ENCODE measurements around the gene CERS1. TPM values are rescaled to one million over a fixed set of nuclear protein-coding genes. Genes with fewer than 3 reads are reported as not detected.

The CERS1 gene
- total RNA-seq, 1 donor = 0.27 TPM

- no peak for DNase-seq (ENCODE audit: low read depth in 2 of 3, low spot score in 2 of 3)
These were observed 3.9 kb upstream of the CERS1 start for GRCh38 chr19:18899624-18900560.

- no peak for DNase-seq (ENCODE audit: low read depth in 2 of 3, low spot score in 2 of 3)
These were observed 2.9 kb upstream of the CERS1 start for GRCh38 chr19:18898607-18899408.

GRCh38 chr19:18898081-18898606 lies 2.2 kb upstream of the CERS1 start:
- DNase-seq (ENCODE audit: low read depth in 2 of 3, low spot score in 2 of 3) = no peak

- DNase-seq (ENCODE audit: low read depth in 2 of 3, low spot score in 2 of 3) = no peak
These were observed 1.4 kb upstream of the CERS1 start for GRCh38 chr19:18897094-18898029.

GRCh38 chr19:18896421-18896841 lies 473 bp upstream of the CERS1 start:
- peak in 1 of 3 donors; percentile 13 for DNase-seq (ENCODE audit: low read depth in 2 of 3, low spot score in 2 of 3)

- peak in 1 of 3 donors; percentile 24 for DNase-seq (ENCODE audit: low read depth in 2 of 3, low spot score in 2 of 3)
These were observed 727 bp downstream of the CERS1 start for GRCh38 chr19:18895038-18895823.

GRCh38 chr19:18894254-18895037 lies 1.5 kb downstream of the CERS1 start:
- DNase-seq (ENCODE audit: low read depth in 2 of 3, low spot score in 2 of 3) = no peak

- no peak for DNase-seq (ENCODE audit: low read depth in 2 of 3, low spot score in 2 of 3)
These were observed 2.2 kb downstream of the CERS1 start for GRCh38 chr19:18893587-18894253.

- DNase-seq (ENCODE audit: low read depth in 2 of 3, low spot score in 2 of 3) = no peak
These were observed 5.8 kb downstream of the CERS1 start for GRCh38 chr19:18889949-18890745.

GRCh38 chr19:18886972-18887371 lies 9.0 kb downstream of the CERS1 start:
- DNase-seq (ENCODE audit: low read depth in 2 of 3, low spot score in 2 of 3) = no peak

GRCh38 chr19:18883526-18884304 lies 12.2 kb downstream of the CERS1 start:
- no peak for DNase-seq (ENCODE audit: low read depth in 2 of 3, low spot score in 2 of 3)

GRCh38 chr19:18881491-18881890 lies 14.5 kb downstream of the CERS1 start:
- DNase-seq (ENCODE audit: low read depth in 2 of 3, low spot score in 2 of 3) = no peak

GRCh38 chr19:18879579-18880373 lies 16.2 kb downstream of the CERS1 start:
- DNase-seq (ENCODE audit: low read depth in 2 of 3, low spot score in 2 of 3) = peak in 2 of 3 donors; percentile 33 to 51

GRCh38 chr19:18878858-18879578 lies 16.9 kb downstream of the CERS1 start:
- no peak for DNase-seq (ENCODE audit: low read depth in 2 of 3, low spot score in 2 of 3)
